ENCODE data around the gene MBTD1. TPM values are rescaled to one million over a fixed set of nuclear protein-coding genes. Genes with fewer than 3 reads are reported as not detected.

Gene MBTD1
- total and polyA plus RNA-seq, 9 of the 15 experiments (the other 6 are each of a cell fraction or from before 2014, with no cell fraction given): 2.1 to 26.3 (median 13.3) TPM

DNA sequence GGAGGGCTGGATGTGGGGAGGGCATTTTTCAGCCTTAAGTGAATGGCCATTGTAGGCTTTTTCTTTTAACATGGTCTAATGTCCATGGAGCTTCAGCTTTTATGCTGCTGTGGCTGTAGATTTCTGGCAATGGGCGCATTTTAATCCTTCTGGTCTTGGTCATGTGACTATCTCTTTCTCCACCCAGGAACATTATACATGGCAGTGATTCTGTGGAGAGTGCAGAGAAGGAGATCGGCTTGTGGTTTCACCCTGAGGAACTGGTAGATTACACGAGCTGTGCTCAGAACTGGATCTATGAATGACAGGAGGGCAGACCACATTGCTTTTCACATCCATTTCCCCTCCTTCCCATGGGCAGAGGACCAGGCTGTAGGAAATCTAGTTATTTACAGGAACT lies 98.3 kb downstream of the MBTD1 start:
- H3K4me1 ChIP-seq (replicated peaks in 1 of 2; ENCODE audit: control insufficient read depth in 2 of 2, insufficient read depth in 2 of 2, low read length in 2 of 2): peaks cover 0 to 14% of the 10 kb centered on the region in 2 experiments; a peak in 3 of 5 replicates
- DNase-seq (ENCODE audit: extremely low read depth in 1 of 4, low spot score in 3 of 4) (no peak), FAIRE-seq (no peak), ATAC-seq (no peak)
- in situ Hi-C loops (cut with MboI): no loop called here
- H3K9me1 ChIP-seq (ENCODE audit: control insufficient read depth, insufficient read depth, low read length): peaks cover 4% of the 10 kb centered on the region
- 0 out of 2 replicates have a peak, but pooled peaks cover 4% of the 10 kb centered on the region for H4K20me1 ChIP-seq (replicated peaks; ENCODE audit: control insufficient read depth, insufficient read depth, low read length)
- TSS peak; percentile 26 for BruUV-seq (replicated peaks)
- H3K4me2 ChIP-seq (ENCODE audit: insufficient read depth, low read length): no peak overlapping the region
- H3K9me3 ChIP-seq (replicated peaks; ENCODE audit: control insufficient read depth, insufficient read depth, low read depth, low read length): no peaks in the 10 kb centered on the region
- POLR2A ChIA-PET: interaction anchor here (0.6 kb wide), 1 partner anchor 296 kb away, joined by 4 read pairs; no protein-coding TSS in a partner anchor
- TF ChIP-seq EGR1 (conservative IDR thresholded peaks at IDR 0.05): no peak
- TF ChIP-seq, protein P1, sequence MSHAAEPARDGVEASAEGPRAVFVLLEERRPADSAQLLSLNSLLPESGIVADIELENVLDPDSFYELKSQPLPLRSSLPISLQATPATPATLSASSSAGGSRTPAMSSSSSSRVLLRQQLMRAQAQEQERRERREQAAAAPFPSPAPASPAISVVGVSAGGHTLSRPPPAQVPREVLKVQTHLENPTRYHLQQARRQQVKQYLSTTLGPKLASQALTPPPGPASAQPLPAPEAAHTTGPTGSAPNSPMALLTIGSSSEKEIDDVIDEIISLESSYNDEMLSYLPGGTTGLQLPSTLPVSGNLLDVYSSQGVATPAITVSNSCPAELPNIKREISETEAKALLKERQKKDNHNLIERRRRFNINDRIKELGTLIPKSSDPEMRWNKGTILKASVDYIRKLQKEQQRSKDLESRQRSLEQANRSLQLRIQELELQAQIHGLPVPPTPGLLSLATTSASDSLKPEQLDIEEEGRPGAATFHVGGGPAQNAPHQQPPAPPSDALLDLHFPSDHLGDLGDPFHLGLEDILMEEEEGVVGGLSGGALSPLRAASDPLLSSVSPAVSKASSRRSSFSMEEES (CRISPR knock-in tag; IDR thresholded peaks at IDR 0.05): peak; percentile 50; the same call in 1 of the 2 replicates
- peaks cover 75% of the 10 kb centered on the region for H3K36me3 ChIP-seq (ENCODE audit: control insufficient read depth, insufficient read depth, low read length)
- CTCF ChIA-PET (ENCODE audit: low intra/inter-chr PET ratio): no interaction called here
- no peak overlapping the region for H3K4me3 ChIP-seq
- no peaks in the 10 kb centered on the region for H3K27me3 ChIP-seq (ENCODE audit: control insufficient read depth in 2 of 2, insufficient read depth in 2 of 2, low read length in 2 of 2)
- no peak overlapping the region for H3K9ac ChIP-seq (ENCODE audit: insufficient read depth in 1 of 2, low read depth in 2 of 2, low read length in 2 of 2)
- intact Hi-C loops (cut with micrococcal nuclease): no loop called here
- no peak overlapping the region for H2AFZ ChIP-seq (ENCODE audit: low read depth, low read length)
- 81% methylated on average over 3 of the region's 3 CpGs for WGBS (ENCODE audit: insufficient coverage, low coverage, missing lambda C conversion rate)
- H3K79me2 ChIP-seq (ENCODE audit: control insufficient read depth, insufficient read depth, low read length): peaks cover 45% of the 10 kb centered on the region
- H3K27ac ChIP-seq (ENCODE audit: extremely low read depth, low read depth, low read length): no peak overlapping the region

DNA sequence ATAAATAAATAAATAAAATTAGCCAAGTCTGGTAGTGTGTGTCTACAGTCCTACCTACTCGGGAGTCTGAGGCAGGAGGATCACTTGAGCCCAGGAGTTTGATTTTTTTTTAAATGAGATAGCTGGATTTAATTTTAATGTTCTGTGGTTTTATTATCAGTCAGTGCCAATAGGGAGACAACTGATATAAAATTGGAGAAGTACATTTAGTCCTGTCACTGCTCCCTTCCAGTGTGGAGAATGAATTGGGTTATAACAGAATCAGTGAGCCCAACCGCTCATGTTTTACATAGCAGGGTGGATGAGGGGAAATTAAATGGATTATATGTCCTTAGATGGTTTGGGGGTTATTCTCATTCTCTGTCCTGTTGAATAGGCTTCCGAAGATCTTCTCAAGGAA lies 100.2 kb downstream of the MBTD1 start:
- H3K79me2 ChIP-seq (ENCODE audit: control insufficient read depth, insufficient read depth, low read length): peaks cover 56% of the 10 kb centered on the region
- no peak overlapping the region for H3K4me2 ChIP-seq (ENCODE audit: insufficient read depth, low read length)
- H3K4me3 ChIP-seq: no peak overlapping the region
- H4K20me1 ChIP-seq (replicated peaks; ENCODE audit: control insufficient read depth, insufficient read depth, low read length): 0 out of 2 replicates have a peak, but pooled peaks cover 4% of the 10 kb centered on the region
- in situ Hi-C loops (cut with MboI): loop anchor here (10.0 kb wide), 1 partner anchor 295 kb away; the partner anchor contains the start of gene TOB1
- H3K9me1 ChIP-seq (ENCODE audit: control insufficient read depth, insufficient read depth, low read length): peaks cover 4% of the 10 kb centered on the region
- H2AFZ ChIP-seq (ENCODE audit: low read depth, low read length): no peak overlapping the region
- ATAC-seq: no peak
- 83% methylated on average over 3 of the region's 3 CpGs for WGBS (ENCODE audit: insufficient coverage, low coverage, missing lambda C conversion rate)
- H3K27me3 ChIP-seq (ENCODE audit: control insufficient read depth in 2 of 2, insufficient read depth in 2 of 2, low read length in 2 of 2): no peaks in the 10 kb centered on the region
- H3K9ac ChIP-seq (ENCODE audit: insufficient read depth in 1 of 2, low read depth in 2 of 2, low read length in 2 of 2): no peak overlapping the region
- peaks cover 0 to 8% of the 10 kb centered on the region in 2 experiments; a peak in 3 of 5 replicates for H3K4me1 ChIP-seq (replicated peaks in 1 of 2; ENCODE audit: control insufficient read depth in 2 of 2, insufficient read depth in 2 of 2, low read length in 2 of 2)
- no peak for DNase-seq (ENCODE audit: extremely low read depth in 1 of 4, low spot score in 3 of 4)
- no TSS peak for BruUV-seq (replicated peaks)
- POLR2A ChIA-PET: interaction anchor here (0.6 kb wide), 1 partner anchor 164 kb away, joined by 3 read pairs; no protein-coding TSS in a partner anchor
- H3K27ac ChIP-seq (ENCODE audit: extremely low read depth, low read depth, low read length): no peak overlapping the region
- CTCF ChIA-PET (ENCODE audit: low intra/inter-chr PET ratio): no interaction called here
- no peaks in the 10 kb centered on the region for H3K9me3 ChIP-seq (replicated peaks; ENCODE audit: control insufficient read depth, insufficient read depth, low read depth, low read length)
- peaks cover 86% of the 10 kb centered on the region for H3K36me3 ChIP-seq (ENCODE audit: control insufficient read depth, insufficient read depth, low read length)
- FAIRE-seq: no peak
- intact Hi-C loops (cut with micrococcal nuclease): no loop called here
- TF ChIP-seq ZNF431 (CRISPR knock-in tag; IDR thresholded peaks at IDR 0.05) (no peak), DDX20 (tag; IDR thresholded peaks at IDR 0.05; ENCODE audit: low read depth) (no peak), ZNF76 (CRISPR knock-in tag; IDR thresholded peaks at IDR 0.05; ENCODE audit: borderline replicate concordance) (no peak), ZNF444 (CRISPR knock-in tag; IDR thresholded peaks at IDR 0.05) (no peak), TAF1 (IDR thresholded peaks at IDR 0.05; ENCODE audit: control insufficient read depth, extremely low read depth, insufficient read depth, low read length, severe bottlenecking) (no peak), TARDBP (IDR thresholded peaks at IDR 0.05) (no peak)
- TF ChIP-seq, protein P2, sequence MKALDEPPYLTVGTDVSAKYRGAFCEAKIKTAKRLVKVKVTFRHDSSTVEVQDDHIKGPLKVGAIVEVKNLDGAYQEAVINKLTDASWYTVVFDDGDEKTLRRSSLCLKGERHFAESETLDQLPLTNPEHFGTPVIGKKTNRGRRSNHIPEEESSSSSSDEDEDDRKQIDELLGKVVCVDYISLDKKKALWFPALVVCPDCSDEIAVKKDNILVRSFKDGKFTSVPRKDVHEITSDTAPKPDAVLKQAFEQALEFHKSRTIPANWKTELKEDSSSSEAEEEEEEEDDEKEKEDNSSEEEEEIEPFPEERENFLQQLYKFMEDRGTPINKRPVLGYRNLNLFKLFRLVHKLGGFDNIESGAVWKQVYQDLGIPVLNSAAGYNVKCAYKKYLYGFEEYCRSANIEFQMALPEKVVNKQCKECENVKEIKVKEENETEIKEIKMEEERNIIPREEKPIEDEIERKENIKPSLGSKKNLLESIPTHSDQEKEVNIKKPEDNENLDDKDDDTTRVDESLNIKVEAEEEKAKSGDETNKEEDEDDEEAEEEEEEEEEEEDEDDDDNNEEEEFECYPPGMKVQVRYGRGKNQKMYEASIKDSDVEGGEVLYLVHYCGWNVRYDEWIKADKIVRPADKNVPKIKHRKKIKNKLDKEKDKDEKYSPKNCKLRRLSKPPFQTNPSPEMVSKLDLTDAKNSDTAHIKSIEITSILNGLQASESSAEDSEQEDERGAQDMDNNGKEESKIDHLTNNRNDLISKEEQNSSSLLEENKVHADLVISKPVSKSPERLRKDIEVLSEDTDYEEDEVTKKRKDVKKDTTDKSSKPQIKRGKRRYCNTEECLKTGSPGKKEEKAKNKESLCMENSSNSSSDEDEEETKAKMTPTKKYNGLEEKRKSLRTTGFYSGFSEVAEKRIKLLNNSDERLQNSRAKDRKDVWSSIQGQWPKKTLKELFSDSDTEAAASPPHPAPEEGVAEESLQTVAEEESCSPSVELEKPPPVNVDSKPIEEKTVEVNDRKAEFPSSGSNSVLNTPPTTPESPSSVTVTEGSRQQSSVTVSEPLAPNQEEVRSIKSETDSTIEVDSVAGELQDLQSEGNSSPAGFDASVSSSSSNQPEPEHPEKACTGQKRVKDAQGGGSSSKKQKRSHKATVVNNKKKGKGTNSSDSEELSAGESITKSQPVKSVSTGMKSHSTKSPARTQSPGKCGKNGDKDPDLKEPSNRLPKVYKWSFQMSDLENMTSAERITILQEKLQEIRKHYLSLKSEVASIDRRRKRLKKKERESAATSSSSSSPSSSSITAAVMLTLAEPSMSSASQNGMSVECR (CRISPR knock-in tag; IDR thresholded peaks at IDR 0.05): no peak
